ENCODE results near the gene DUSP16.
A peak's percentile ranks its signal among the peaks of the same experiment; 100 is the strongest.

GRCh38 chr12:12562016-12562483 lies 613 bp downstream of the DUSP16 start:
- TF ChIP-seq EZH2 (IDR thresholded peaks at IDR 0.05; ENCODE audit: low read depth, low read length, severe bottlenecking): no peak
- no peak for TF ChIP-seq CTCF (IDR thresholded peaks at IDR 0.05; ENCODE audit: control extremely low read depth in 1 of 3, insufficient read depth in 1 of 3, low read depth in 1 of 3, low read length in 3 of 3)
- no peak for TF ChIP-seq EP300 (IDR thresholded peaks at IDR 0.05; ENCODE audit: borderline replicate concordance in 1 of 2, low read depth in 2 of 2, low read length in 2 of 2)
- TF ChIP-seq MAX (IDR thresholded peaks at IDR 0.05): no peak
- TF ChIP-seq TAF1 (IDR thresholded peaks at IDR 0.05; ENCODE audit: low read depth, low read length): no peak; the same call in 1 of the 2 replicates
- TF ChIP-seq USF2 (IDR thresholded peaks at IDR 0.05; ENCODE audit: low read length): no peak
- TF ChIP-seq NRF1 (IDR thresholded peaks at IDR 0.05; ENCODE audit: low read depth, low read length): no peak
- TF ChIP-seq ATF2 (IDR thresholded peaks at IDR 0.05; ENCODE audit: low read length): no peak
- no peak for TF ChIP-seq CHD2 (IDR thresholded peaks at IDR 0.05; ENCODE audit: low read length)
- no peak; the same call in 1 of the 2 replicates for TF ChIP-seq POLR2AphosphoS5 (IDR thresholded peaks at IDR 0.05; ENCODE audit: low read depth, low read length)
- peak in 1 of 2 experiments; percentile 16; a peak in 1 of 3 replicates for TF ChIP-seq POLR2A (IDR thresholded peaks at IDR 0.05; ENCODE audit: control extremely low read depth in 1 of 2, low read depth in 2 of 2, low read length in 2 of 2)
- no peak for TF ChIP-seq TEAD4 (IDR thresholded peaks at IDR 0.05; ENCODE audit: low read depth, low read length)
